MCF 10A (cell line): ENCODE data around the gene ZMYND8. TPM values are rescaled to one million over a fixed set of nuclear protein-coding genes. Genes with fewer than 3 reads are reported as not detected.
A peak's percentile ranks its signal among the peaks of the same experiment; 100 is the strongest.
"Not testable (repeated sequence)": the region's sequence is repeated elsewhere in the genome, so short reads cannot be mapped to it uniquely, and the experiment has no call there.

ENCODE experiments used
- BruUV-seq: library from RNA; stranded (reverse); fragments of 400-500 nt; replicated peaks from 2 replicates; lab custom pipeline; 2021; lab: Mats Ljungman, UMichigan
- CTCF ChIA-PET: fragments of 300-600 bp; sonication (Branson Sonifier 250); formaldehyde crosslinking; extraction: SDS; loops from one replicate; lab custom pipeline; 2021; ENCODE audit warnings: antibody characterized with exemption, inconsistent platforms; lab: Yijun Ruan, JAX
- POLR2A ChIA-PET: fragments of 300-600, 350-650 bp; sonication (Branson Sonifier 250); formaldehyde crosslinking; extraction: SDS; loops from one replicate; lab custom pipeline; 2020; ENCODE audit warnings: antibody characterized with exemption, inconsistent platforms; lab: Yijun Ruan, JAX
- DNase-seq: peaks from one replicate; pipeline ENCODE4 v3.0.0-alpha.2; 2018; ENCODE audit not compliant: unreplicated experiment
- H3K27ac Mint-ChIP-seq: one replicate; pipeline ENCODE4 v1.8.0; 2022; ENCODE audit warnings: mild to moderate bottlenecking, low read depth, mixed read lengths; ENCODE audit not compliant: unreplicated experiment
- H3K27me3 Mint-ChIP-seq: one replicate; pipeline ENCODE4 v1.8.0; 2022; ENCODE audit warnings: mixed read lengths; ENCODE audit not compliant: insufficient read depth, unreplicated experiment
- H3K36me3 Mint-ChIP-seq: one replicate; pipeline ENCODE4 v1.8.0; 2022; ENCODE audit warnings: mild to moderate bottlenecking, moderate library complexity, mixed read lengths; ENCODE audit not compliant: insufficient read depth, unreplicated experiment
- H3K4me1 Mint-ChIP-seq: one replicate; pipeline ENCODE4 v1.8.0; 2022; ENCODE audit warnings: mixed read lengths; ENCODE audit not compliant: insufficient read depth, unreplicated experiment
- H3K4me3 Mint-ChIP-seq: one replicate; pipeline ENCODE4 v1.8.0; 2022; ENCODE audit warnings: mild to moderate bottlenecking, moderate library complexity, mixed read lengths; ENCODE audit not compliant: unreplicated experiment
- H3K9me3 Mint-ChIP-seq: one replicate; pipeline ENCODE4 v1.8.0; 2022; ENCODE audit warnings: mixed read lengths; ENCODE audit not compliant: unreplicated experiment
- intact Hi-C: fragments of 100-400 bp; cut with micrococcal nuclease; formaldehyde crosslinking; loops from 2 replicates; pipeline ENCODE4 v1.14.1; 2022
- total RNA-seq: library from RNA; stranded (reverse); gene quantifications from 2 replicates; pipeline ENCODE4 v1.2.3, GENCODE V29; 2022
- TF ChIP-seq, protein P1 (sequence below): fragments of 200-600 bp; IDR thresholded peaks from one replicate; pipeline ENCODE4 v1.8.0; 2022; ENCODE audit warnings: antibody characterized with exemption, mild to moderate bottlenecking; ENCODE audit not compliant: unreplicated experiment

ZMYND8 gene
- total RNA-seq, 1 experiment from 2014 or later: 127 TPM

DNA sequence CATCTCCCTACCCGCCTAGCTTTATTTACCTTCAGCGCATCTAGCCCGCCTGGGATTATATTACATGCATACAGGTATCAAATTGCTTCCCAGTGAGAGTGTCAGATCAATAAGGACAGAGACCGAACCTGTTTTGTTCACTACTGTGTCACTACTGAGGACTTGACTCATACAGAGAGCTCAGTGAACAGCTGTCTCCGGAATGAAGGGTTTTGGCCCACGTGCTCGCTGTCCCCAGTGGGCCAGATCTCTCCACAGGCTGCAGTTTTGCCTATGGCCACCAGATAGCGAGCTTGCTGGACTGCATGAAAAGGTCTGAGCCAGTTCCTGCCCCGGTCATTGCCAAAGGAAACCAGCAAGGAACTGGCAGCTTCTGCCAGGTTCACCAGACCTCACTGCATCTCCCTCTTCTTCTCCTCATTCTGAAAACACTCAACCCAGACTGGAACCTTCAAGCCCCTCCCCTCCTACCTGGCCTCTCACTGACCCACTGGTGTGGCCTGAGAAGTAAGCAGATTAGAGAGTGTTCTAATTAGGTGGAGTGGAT, 150.8 kb downstream of the ZMYND8 start:
- Mint-ChIP-seq H3K4me3 (no peak overlapping the region), H3K36me3 (peaks cover 18% of the 10 kb centered on the region), H3K27ac (no peak overlapping the region), H3K27me3 (no peaks in the 10 kb centered on the region), H3K4me1 (peaks cover 6% of the 10 kb centered on the region), H3K9me3 (no peaks in the 10 kb centered on the region)
- CTCF ChIA-PET: interaction anchor here (0.5 to 6.2 kb wide), 21 partner anchors 9 to 458 kb away, joined by 3 to 41 read pairs (median 4); no protein-coding TSS in a partner anchor
- no TSS peak for BruUV-seq
- TF ChIP-seq, protein P1, sequence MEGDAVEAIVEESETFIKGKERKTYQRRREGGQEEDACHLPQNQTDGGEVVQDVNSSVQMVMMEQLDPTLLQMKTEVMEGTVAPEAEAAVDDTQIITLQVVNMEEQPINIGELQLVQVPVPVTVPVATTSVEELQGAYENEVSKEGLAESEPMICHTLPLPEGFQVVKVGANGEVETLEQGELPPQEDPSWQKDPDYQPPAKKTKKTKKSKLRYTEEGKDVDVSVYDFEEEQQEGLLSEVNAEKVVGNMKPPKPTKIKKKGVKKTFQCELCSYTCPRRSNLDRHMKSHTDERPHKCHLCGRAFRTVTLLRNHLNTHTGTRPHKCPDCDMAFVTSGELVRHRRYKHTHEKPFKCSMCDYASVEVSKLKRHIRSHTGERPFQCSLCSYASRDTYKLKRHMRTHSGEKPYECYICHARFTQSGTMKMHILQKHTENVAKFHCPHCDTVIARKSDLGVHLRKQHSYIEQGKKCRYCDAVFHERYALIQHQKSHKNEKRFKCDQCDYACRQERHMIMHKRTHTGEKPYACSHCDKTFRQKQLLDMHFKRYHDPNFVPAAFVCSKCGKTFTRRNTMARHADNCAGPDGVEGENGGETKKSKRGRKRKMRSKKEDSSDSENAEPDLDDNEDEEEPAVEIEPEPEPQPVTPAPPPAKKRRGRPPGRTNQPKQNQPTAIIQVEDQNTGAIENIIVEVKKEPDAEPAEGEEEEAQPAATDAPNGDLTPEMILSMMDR: peak; percentile 67
- intact Hi-C loops: no loop called here
- DNase-seq: peak; percentile 69
- POLR2A ChIA-PET: interaction anchor here (0.9 to 1.7 kb wide), 7 partner anchors 17 to 453 kb away, joined by 3 to 5 read pairs (median 4); no protein-coding TSS in a partner anchor

DNA sequence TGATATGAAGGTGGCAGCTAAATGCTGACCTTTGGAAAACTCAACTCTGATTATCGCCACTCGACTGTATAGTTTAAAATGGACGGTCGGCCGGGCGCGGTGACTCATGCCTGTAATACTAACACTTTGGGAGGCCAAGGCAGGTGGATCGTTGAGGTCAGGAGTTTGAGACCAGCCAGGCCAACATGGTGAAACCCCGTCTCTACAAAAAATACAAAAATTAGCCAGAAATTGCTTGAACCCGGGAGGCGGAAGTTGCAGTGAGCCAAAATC, 151.7 kb downstream of the ZMYND8 start:
- ChIA-PET POLR2A (interaction anchor here (1.2 to 1.5 kb wide), 4 partner anchors 34 to 452 kb away, joined by 3 to 5 read pairs (median 4); no protein-coding TSS in a partner anchor), CTCF (interaction anchor here (0.6 to 6.2 kb wide), 10 partner anchors 8 to 457 kb away, joined by 3 to 41 read pairs (median 4); no protein-coding TSS in a partner anchor)
- DNase-seq, intact Hi-C loops, H3K27me3 Mint-ChIP-seq, BruUV-seq, H3K9me3 Mint-ChIP-seq, H3K4me1 Mint-ChIP-seq, H3K27ac Mint-ChIP-seq, H3K4me3 Mint-ChIP-seq: not testable (repeated sequence)
- H3K36me3 Mint-ChIP-seq: peaks cover 18% of the 10 kb centered on the region

GRCh38 chr20:47204008-47204849, 152.3 kb downstream of the ZMYND8 start:
- peak; percentile 30 for DNase-seq
- H3K4me3 Mint-ChIP-seq: no peak overlapping the region
- BruUV-seq: no TSS peak
- no peak overlapping the region for H3K27ac Mint-ChIP-seq
- no peaks in the 10 kb centered on the region for H3K27me3 Mint-ChIP-seq
- H3K4me1 Mint-ChIP-seq: peaks cover 6% of the 10 kb centered on the region
- no peaks in the 10 kb centered on the region for H3K9me3 Mint-ChIP-seq
- intact Hi-C loops: no loop called here
- CTCF ChIA-PET: interaction anchor here (0.6 to 6.2 kb wide), 7 partner anchors 8 to 451 kb away, joined by 3 to 41 read pairs (median 4); no protein-coding TSS in a partner anchor
- POLR2A ChIA-PET: interaction anchor here (1.2 to 1.5 kb wide), 3 partner anchors 33 to 451 kb away, joined by 3 to 5 read pairs (median 3); no protein-coding TSS in a partner anchor
- H3K36me3 Mint-ChIP-seq: peaks cover 18% of the 10 kb centered on the region
- TF ChIP-seq, protein P1: no peak

DNA sequence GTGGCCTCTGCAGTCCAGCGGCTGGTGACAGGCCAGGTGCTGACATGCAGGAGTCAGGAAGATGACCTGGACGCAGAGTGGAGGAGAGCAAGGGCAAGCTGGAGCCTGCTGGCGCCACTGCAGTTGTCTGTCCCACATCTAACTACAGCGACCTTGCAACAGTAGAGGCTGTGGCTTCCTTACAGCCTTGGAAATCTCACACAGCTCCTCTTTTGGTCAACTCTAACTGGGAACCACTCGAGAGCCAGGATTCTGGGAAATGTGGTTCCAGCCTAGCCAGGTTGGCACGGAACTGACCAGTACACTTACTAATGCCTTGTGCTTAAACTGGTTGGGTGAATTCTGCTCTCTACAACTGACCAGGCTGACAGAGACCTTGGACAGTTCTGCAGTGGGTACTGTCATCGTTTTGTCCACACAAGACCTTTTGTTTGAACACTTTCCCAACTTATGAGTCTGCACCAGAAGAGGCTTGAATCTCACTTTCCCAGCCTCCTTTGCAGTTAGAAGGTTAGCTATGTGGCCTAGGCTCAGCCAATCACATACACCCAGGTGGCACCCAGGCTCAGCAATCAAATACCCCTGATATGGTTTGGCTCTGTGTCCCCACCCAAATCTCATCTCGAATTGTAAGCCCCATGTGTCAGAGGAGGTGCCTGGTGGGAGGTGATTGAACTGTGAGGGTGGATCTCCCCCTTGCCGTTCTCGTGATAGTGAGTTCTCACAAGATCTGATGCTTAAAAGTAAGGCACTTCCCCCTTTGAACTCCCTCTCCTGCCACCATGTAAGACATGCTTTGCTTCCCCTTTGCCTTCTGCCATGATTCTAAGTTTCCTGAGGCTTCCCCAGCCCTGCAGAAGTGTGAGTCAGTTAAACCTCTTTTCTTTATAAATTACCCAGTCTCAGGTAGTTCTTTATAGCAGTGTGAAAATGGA, 153.5 kb downstream of the ZMYND8 start:
- ChIA-PET CTCF (interaction anchor here (0.6 to 6.0 kb wide), 7 partner anchors 12 to 680 kb away, joined by 3 to 41 read pairs (median 3); no protein-coding TSS in a partner anchor), POLR2A (no interaction called here)
- H3K27me3 Mint-ChIP-seq: no peaks in the 10 kb centered on the region
- no peaks in the 10 kb centered on the region for H3K9me3 Mint-ChIP-seq
- H3K36me3 Mint-ChIP-seq: peaks cover 18% of the 10 kb centered on the region
- no TSS peak for BruUV-seq
- TF ChIP-seq, protein P1: no peak
- H3K4me1 Mint-ChIP-seq: peaks cover 6% of the 10 kb centered on the region
- intact Hi-C loops: no loop called here
- no peak overlapping the region for H3K27ac Mint-ChIP-seq
- no peak overlapping the region for H3K4me3 Mint-ChIP-seq
- no peak for DNase-seq
